H1 (cell line): ENCODE data around the gene CREB3L4. TPM values are rescaled to one million over a fixed set of nuclear protein-coding genes. Genes with fewer than 3 reads are reported as not detected.

Experiments used
- CTCF ChIA-PET: fragments of 300-600 bp; sonication (Branson Sonifier 250); formaldehyde crosslinking; loops from one replicate; lab custom pipeline; 2021; ENCODE audit not compliant: partially characterized antibody; lab: Charles Lee
- POLR2A ChIA-PET: fragments of 300-600 bp; sonication (Branson Sonifier 250); formaldehyde crosslinking; loops from one replicate; lab custom pipeline; 2021; ENCODE audit warnings: inconsistent platforms; ENCODE audit not compliant: partially characterized antibody; lab: Charles Lee
- DNase-seq, 2 experiments: peaks; one replicate each; pipeline versions ENCODE4 v3.0.0 to v3.0.0-alpha.2; 2010 to 2022; ENCODE audit warnings: low spot score in 2 of 2, low read depth in 1 of 2, mixed read lengths in 1 of 2
- FAIRE-seq: peaks from 2 replicates; lab custom pipeline; 2011; peaks lifted over from hg19 to GRCh38; lab: Jason Lieb, UNC
- H2AFZ ChIP-seq: 2 replicates; pipeline ENCODE4 v1.8.1; 2012; ENCODE audit warnings: low read length, inconsistent platforms
- H2AK5ac ChIP-seq: 2 replicates; pipeline ENCODE4 v1.6.1; 2013; ENCODE audit warnings: low read depth, low read length
- H2BK120ac ChIP-seq: replicated peaks from 2 replicates; pipeline ENCODE3; 2013; ENCODE audit warnings: low read depth, low read length, inconsistent platforms
- H2BK12ac ChIP-seq: 2 replicates; pipeline ENCODE4 v1.6.1; 2013; ENCODE audit warnings: low read depth, low read length
- H2BK15ac ChIP-seq: 2 replicates; pipeline ENCODE4 v1.6.1; 2013; ENCODE audit warnings: low read length
- H2BK20ac ChIP-seq: 2 replicates; pipeline ENCODE4 v1.6.1; 2013; ENCODE audit warnings: low read length
- H2BK5ac ChIP-seq: 2 replicates; pipeline ENCODE4 v1.6.1; 2013; ENCODE audit warnings: low read depth, low read length
- H3K14ac ChIP-seq: 2 replicates; pipeline ENCODE4 v1.6.1; 2013; ENCODE audit warnings: inconsistent platforms; ENCODE audit not compliant: insufficient read length
- H3K18ac ChIP-seq: 2 replicates; pipeline ENCODE4 v1.6.1; 2013; ENCODE audit warnings: low read length; ENCODE audit errors: extremely low read depth
- H3K23ac ChIP-seq: 2 replicates; pipeline ENCODE4 v1.6.1; 2013; ENCODE audit warnings: inconsistent platforms; ENCODE audit not compliant: insufficient read length
- H3K23me2 ChIP-seq: 2 replicates; pipeline ENCODE4 v1.6.1; 2013; ENCODE audit warnings: low read depth, low read length
- H3K27ac ChIP-seq: 2 replicates; pipeline ENCODE4 v1.6.1; 2011; ENCODE audit warnings: low read depth, low read length, inconsistent platforms
- H3K27me3 ChIP-seq, 4 experiments: replicated peaks in 1 of 4; 1 replicate in 1 of 4; 2 replicates in 3 of 4; pipeline versions ENCODE4 v1.6.1 to v1.8.1; 2011 to 2013; ENCODE audit warnings: low read length in 3 of 4, mild to moderate bottlenecking in 3 of 4, inconsistent platforms in 2 of 4, mixed read lengths in 2 of 4, moderate library complexity in 1 of 4; ENCODE audit not compliant: control insufficient read depth in 3 of 4, insufficient read depth in 3 of 4; ENCODE audit errors: extremely low read depth in 1 of 4
- H3K36me3 ChIP-seq, 4 experiments: 2 replicates each; pipeline versions ENCODE4 v1.6.1 to v1.8.1; 2011 to 2013; ENCODE audit warnings: mild to moderate bottlenecking in 4 of 4, low read length in 3 of 4, moderate library complexity in 2 of 4, control low read depth in 1 of 4, inconsistent platforms in 1 of 4; ENCODE audit not compliant: insufficient read depth in 4 of 4, control insufficient read depth in 2 of 4
- H3K4ac ChIP-seq: replicated peaks from 2 replicates; pipeline ENCODE3; 2013; ENCODE audit warnings: low read length, low read depth, mixed read lengths, inconsistent platforms; ENCODE audit not compliant: insufficient read length
- H3K4me1 ChIP-seq, 4 experiments: replicated peaks in 1 of 4; 1 replicate in 1 of 4; 2 replicates in 3 of 4; pipeline versions ENCODE4 v1.6.1 to v1.8.1; 2011 to 2013; ENCODE audit warnings: low read length in 3 of 4, inconsistent platforms in 2 of 4, mixed read lengths in 1 of 4; ENCODE audit not compliant: insufficient read depth in 4 of 4, control insufficient read depth in 3 of 4
- H3K4me2 ChIP-seq, 2 experiments: 2 replicates each; pipeline versions ENCODE4 v1.6.1 to v1.8.1; 2011 to 2013; ENCODE audit warnings: low read depth in 2 of 2, low read length in 2 of 2, control low read depth in 1 of 2, inconsistent platforms in 1 of 2, mild to moderate bottlenecking in 1 of 2; ENCODE audit not compliant: insufficient read depth in 1 of 2
- H3K4me3 ChIP-seq, 4 experiments: fragments of 200-600, 300-600 bp in 1 of 4; sonication (generic), shearing (Covaris generic), sonication (Bioruptor Twin) in 1 of 4; 2 replicates each; pipeline versions ENCODE4 v1.5.1 to v1.8.1; 2011 to 2016; ENCODE audit warnings: low read length in 4 of 4, low read depth in 3 of 4, control low read depth in 2 of 4, inconsistent platforms in 2 of 4, mild to moderate bottlenecking in 2 of 4, mixed read lengths in 1 of 4, moderate library complexity in 1 of 4; ENCODE audit not compliant: insufficient read depth in 2 of 4; ENCODE audit errors: extremely low read depth in 1 of 4
- H3K56ac ChIP-seq: replicated peaks from 2 replicates; pipeline ENCODE3; 2013; ENCODE audit warnings: low read depth, mild to moderate bottlenecking, mixed read lengths, low read length, inconsistent platforms; ENCODE audit not compliant: insufficient read length
- H3K79me1 ChIP-seq: 2 replicates; pipeline ENCODE4 v1.6.1; 2013; ENCODE audit warnings: low read depth, low read length, control low read depth
- H3K79me2 ChIP-seq, 2 experiments: 2 replicates each; pipeline versions ENCODE4 v1.6.1 to v1.8.1; 2012 to 2013; ENCODE audit warnings: low read length in 2 of 2, mild to moderate bottlenecking in 2 of 2, inconsistent platforms in 1 of 2; ENCODE audit not compliant: insufficient read depth in 2 of 2, control insufficient read depth in 1 of 2
- H3K9ac ChIP-seq, 4 experiments: replicated peaks in 1 of 4; 1 replicate in 1 of 4; 2 replicates in 3 of 4; pipeline versions ENCODE4 v1.6.1 to v1.8.1; 2011 to 2013; ENCODE audit warnings: low read depth in 3 of 4, low read length in 3 of 4, control low read depth in 2 of 4, mild to moderate bottlenecking in 2 of 4, moderate library complexity in 2 of 4, inconsistent platforms in 1 of 4; ENCODE audit errors: extremely low read depth in 1 of 4
- H3K9me3 ChIP-seq, 2 experiments: 2 replicates each; pipeline versions ENCODE4 v1.6.1 to v1.8.1; 2012 to 2013; ENCODE audit warnings: mild to moderate bottlenecking in 2 of 2, moderate library complexity in 2 of 2, control low read depth in 1 of 2, inconsistent platforms in 1 of 2, low read depth in 1 of 2, low read length in 1 of 2, mixed read lengths in 1 of 2; ENCODE audit not compliant: insufficient read depth in 2 of 2
- H4K20me1 ChIP-seq, 2 experiments: replicated peaks in 1 of 2; 2 replicates each; pipeline versions ENCODE3 to v1.8.1; 2011 to 2013; ENCODE audit warnings: inconsistent platforms in 2 of 2, low read length in 2 of 2, mild to moderate bottlenecking in 1 of 2; ENCODE audit not compliant: insufficient read depth in 2 of 2, control insufficient read depth in 1 of 2
- H4K5ac ChIP-seq: 2 replicates; pipeline ENCODE4 v1.6.1; 2013; ENCODE audit warnings: low read length, low read depth, mixed read lengths, inconsistent platforms; ENCODE audit not compliant: insufficient read length
- H4K8ac ChIP-seq: 2 replicates; pipeline ENCODE4 v1.8.0; 2013; ENCODE audit warnings: mild to moderate bottlenecking, moderate library complexity, low read length, inconsistent platforms; ENCODE audit not compliant: insufficient read depth; ENCODE audit errors: extremely low read depth
- H4K91ac ChIP-seq: replicated peaks from 2 replicates; pipeline ENCODE3; 2013; ENCODE audit warnings: low read length, mixed read lengths, inconsistent platforms; ENCODE audit not compliant: insufficient read length
- ATF2 ChIP-seq: IDR thresholded peaks from 2 replicates; pipeline ENCODE4 v1.6.1; 2012; ENCODE audit warnings: low read length, inconsistent platforms
- FOSL1 ChIP-seq: IDR thresholded peaks from 2 replicates; pipeline ENCODE4 v1.6.1; 2011; ENCODE audit warnings: mild to moderate bottlenecking, low read depth, low read length, moderate library complexity; ENCODE audit not compliant: insufficient read depth
- HDAC6 ChIP-seq: IDR thresholded peaks from one replicate; pipeline ENCODE4 v1.7.1; 2012; ENCODE audit warnings: low read depth, mild to moderate bottlenecking, inconsistent platforms, low read length, moderate library complexity
- KDM5A ChIP-seq: fragments of 200-600 bp; IDR thresholded peaks from 2 replicates; pipeline ENCODE4 v1.7.1; 2012; ENCODE audit warnings: mild to moderate bottlenecking, low read length, inconsistent platforms, mixed read lengths
- RAD21 ChIP-seq, 2 experiments: IDR thresholded peaks in 1 of 2; conservative IDR thresholded peaks in 1 of 2; 2 replicates each; pipeline ENCODE4 v1.6.1; 2011; ENCODE audit warnings: low read depth in 2 of 2, low read length in 2 of 2, improper control_type of control experiment in 1 of 2, inconsistent platforms in 1 of 2, mild to moderate bottlenecking in 1 of 2, moderate library complexity in 1 of 2
- SP2 ChIP-seq: IDR thresholded peaks from 2 replicates; pipeline ENCODE4 v1.6.1; 2012; ENCODE audit warnings: mild to moderate bottlenecking, low read length, inconsistent platforms
- SRF ChIP-seq: IDR thresholded peaks from 2 replicates; pipeline ENCODE4 v1.6.1; 2011; ENCODE audit warnings: mild to moderate bottlenecking, low read depth, low read length, moderate library complexity
- TCF12 ChIP-seq: IDR thresholded peaks from 2 replicates; pipeline ENCODE4 v1.6.1; 2011; ENCODE audit warnings: low read depth, mild to moderate bottlenecking, low read length
- WGBS, 2 experiments: shearing (Covaris generic) in 1 of 2; methylation state at CpG; one replicate each; pipeline versions ENCODE4 v1.1.6 to v1.1.7; 2013 to 2015; ENCODE audit warnings: low lambda C conversion rate in 2 of 2, mixed read lengths in 2 of 2, inconsistent platforms in 1 of 2, low coverage in 1 of 2, missing lambda C conversion rate in 1 of 2; ENCODE audit not compliant: insufficient replicate concordance in 2 of 2, insufficient coverage in 1 of 2, insufficient read length in 1 of 2; ENCODE audit errors: extremely low coverage in 1 of 2, missing lambda C conversion rate in 1 of 2; 5-methylcytosine and 5-hydroxymethylcytosine counted together
- polyA plus RNA-seq, 7 experiments: library from polyadenylated mRNA; depleted of rRNA in 3 of 7; stranded (reverse) in 5 of 7; unstranded in 2 of 7; fragments of >200 nt in 5 of 7; fragments of 200-250 nt in 2 of 7; gene quantifications; 1 replicate in 5 of 7; 2 replicates in 1 of 7; 4 replicates in 1 of 7; pipeline versions ENCODE4 v1.2.1 to v1.2.3, GENCODE V29; 2011 to 2013; ENCODE audit warnings: missing spikeins in 2 of 7, mixed read lengths in 2 of 7
- total RNA-seq: library from RNA; stranded (reverse); fragmentation: NEBNext Ultra II Directional; extraction: Animal tissue kit (Norgen Biotek cat#: 25700); gene quantifications from 2 replicates; pipeline ENCODE4 v1.2.1, GENCODE V29; 2021

The CREB3L4 gene
- total and polyA plus RNA-seq, 2 of the 8 experiments (the other 6 are each of a cell fraction or from before 2014, with no cell fraction given), result 34.4 to 54.0 TPM

- Histone ChIP-seq H3K23ac (no peak overlapping the region), H3K79me2 (no peaks in the 10 kb centered on the region), H4K91ac (no peak overlapping the region), H3K4ac (no peak overlapping the region), H2BK15ac (no peak overlapping the region), H2BK5ac (no peak overlapping the region), H3K14ac (no peak overlapping the region), H3K9ac (no peak overlapping the region), H2AFZ (no peak overlapping the region), H2AK5ac (no peak overlapping the region), H2BK20ac (no peak overlapping the region), H3K27ac (no peak overlapping the region), H3K4me3 (no peak overlapping the region), H3K56ac (no peak overlapping the region), H3K9me3 (no peaks in the 10 kb centered on the region), H4K8ac (no peak overlapping the region), H3K18ac (no peak overlapping the region), H3K36me3 (peaks cover 9 to 52% (median 40%) of the 10 kb centered on the region in 4 experiments), H3K79me1 (no peaks in the 10 kb centered on the region; the same call in 1 of the 2 replicates), H3K27me3 (no peaks in the 10 kb centered on the region), H2BK120ac (no peak overlapping the region), H3K4me2 (no peak overlapping the region), H3K4me1 (no peaks in the 10 kb centered on the region), H4K5ac (no peak overlapping the region), H3K23me2 (no peaks in the 10 kb centered on the region; the same call in 1 of the 2 replicates), H2BK12ac (no peak overlapping the region), H4K20me1 (peaks cover 0 to 8% of the 10 kb centered on the region in 2 experiments)
- no peak for TF ChIP-seq HDAC6
- no peak for TF ChIP-seq SP2
- no peak for TF ChIP-seq RAD21 (IDR thresholded peaks at IDR 0.05 in 1 of 2, conservative IDR thresholded peaks at IDR 0.05 in 1 of 2; ENCODE audit: low read depth in 2 of 2, low read length in 2 of 2)
- no peak for TF ChIP-seq TCF12
- no peak for TF ChIP-seq SRF
- no peak for TF ChIP-seq KDM5A
- TF ChIP-seq ATF2, result no peak
- TF ChIP-seq FOSL1, result no peak
- FAIRE-seq (no peak), DNase-seq (no peak)
- POLR2A ChIA-PET, result interaction anchor here (0.7 to 5.1 kb wide), 8 partner anchors 13 to 248 kb away, joined by 3 to 46 read pairs (median 6); partner anchors contain the start of genes DENND4B, JTB, RPS27 and SLC39A1
- CTCF ChIA-PET, result interaction anchor here (0.7 kb wide), 1 partner anchor 12 kb away, joined by 3 read pairs; no protein-coding TSS in a partner anchor
- WGBS, 2 experiments, result 93% methylated on average over 18 of the region's 18 CpGs; no CpG with 5 or more reads in 1 of the 2 experiments
Measured at GRCh38 chr1:153932156-153933131, 35.3 kb upstream of the CREB3L4 start.
